ENCODE results near the gene KIRREL1. TPM values are rescaled to one million over a fixed set of nuclear protein-coding genes. Genes with fewer than 3 reads are reported as not detected.

Gene KIRREL1
- total and polyA plus RNA-seq, 2 of the 8 experiments (the other 6 are each of a cell fraction or from before 2014, with no cell fraction given) = 14.2 to 39.0 TPM

- H2AK5ac ChIP-seq (ENCODE audit: low read depth, low read length) = no peak overlapping the region
- no peak overlapping the region for H4K8ac ChIP-seq (ENCODE audit: extremely low read depth, insufficient read depth, low read length)
- H3K4ac ChIP-seq (replicated peaks; ENCODE audit: insufficient read length, low read depth, low read length) = no peak overlapping the region
- H3K9me3 ChIP-seq (ENCODE audit: insufficient read depth in 2 of 2, low read depth in 1 of 2, low read length in 1 of 2) = no peaks in the 10 kb centered on the region
- H3K36me3 ChIP-seq (ENCODE audit: control insufficient read depth in 2 of 4, insufficient read depth in 4 of 4, low read length in 3 of 4) = no peaks in the 10 kb centered on the region
- TF ChIP-seq SIN3A (conservative IDR thresholded peaks at IDR 0.05 in 1 of 2, IDR thresholded peaks at IDR 0.05 in 1 of 2; ENCODE audit: low read depth in 1 of 2, low read length in 2 of 2) = no peak
- TF ChIP-seq CTCF (IDR thresholded peaks at IDR 0.05; ENCODE audit: control extremely low read depth in 1 of 3, insufficient read depth in 1 of 3, low read depth in 1 of 3, low read length in 3 of 3) = peak in 2 of 3 experiments; percentile 16 to 41; a peak in 1 of 4 replicates
- peaks cover 0 to 2% (median 0%) of the 10 kb centered on the region in 4 experiments; a peak in 1 of 7 replicates for H3K27me3 ChIP-seq (replicated peaks in 1 of 4; ENCODE audit: control insufficient read depth in 3 of 4, extremely low read depth in 1 of 4, insufficient read depth in 3 of 4, low read length in 3 of 4)
- H2BK12ac ChIP-seq (ENCODE audit: low read depth, low read length) = no peak overlapping the region
- no peak overlapping the region for H3K14ac ChIP-seq (ENCODE audit: insufficient read length)
- no peak overlapping the region for H2BK15ac ChIP-seq (ENCODE audit: low read length)
- H4K91ac ChIP-seq (replicated peaks; ENCODE audit: insufficient read length, low read length) = no peak overlapping the region
- FAIRE-seq (no peak), DNase-seq (ENCODE audit: low read depth in 1 of 2, low spot score in 2 of 2) (no peak)
- no peak overlapping the region for H3K23ac ChIP-seq (ENCODE audit: insufficient read length)
- H3K4me3 ChIP-seq (ENCODE audit: extremely low read depth in 1 of 4, insufficient read depth in 2 of 4, low read depth in 3 of 4, low read length in 4 of 4) = no peak overlapping the region
- ChIA-PET CTCF (ENCODE audit: partially characterized antibody) (interaction anchor here (0.6 to 53.4 kb wide), 22 partner anchors 9 to 535 kb away, joined by 3 to 2918 read pairs (median 4); partner anchors contain the start of gene KIRREL1), POLR2A (ENCODE audit: partially characterized antibody) (no interaction called here)
- H2AFZ ChIP-seq (ENCODE audit: low read length) = no peak overlapping the region
- H2BK120ac ChIP-seq (replicated peaks; ENCODE audit: low read depth, low read length) = no peak overlapping the region
- whole genome bisulfite sequencing, 2 experiments (ENCODE audit: extremely low coverage in 1 of 2, insufficient coverage in 1 of 2, insufficient read length in 1 of 2, insufficient replicate concordance in 2 of 2, low coverage in 1 of 2, low lambda C conversion rate in 2 of 2, missing lambda C conversion rate in 1 of 2) = 64% methylated on average over 2 of the region's 2 CpGs; no CpG with 5 or more reads in 1 of the 2 experiments
- H3K56ac ChIP-seq (replicated peaks; ENCODE audit: insufficient read length, low read depth, low read length) = no peak overlapping the region
- no peak overlapping the region for H2BK5ac ChIP-seq (ENCODE audit: low read depth, low read length)
- no peaks in the 10 kb centered on the region for H3K23me2 ChIP-seq (ENCODE audit: low read depth, low read length)
- H2BK20ac ChIP-seq (ENCODE audit: low read length) = no peak overlapping the region
- H4K20me1 ChIP-seq (replicated peaks in 1 of 2; ENCODE audit: control insufficient read depth in 1 of 2, insufficient read depth in 2 of 2, low read length in 2 of 2) = no peaks in the 10 kb centered on the region
- no peak overlapping the region for H3K9ac ChIP-seq (replicated peaks in 1 of 4; ENCODE audit: extremely low read depth in 1 of 4, low read depth in 3 of 4, low read length in 3 of 4)
- H3K79me2 ChIP-seq (ENCODE audit: control insufficient read depth in 1 of 2, insufficient read depth in 2 of 2, low read length in 2 of 2) = no peaks in the 10 kb centered on the region
- H3K27ac ChIP-seq (ENCODE audit: low read depth, low read length) = no peak overlapping the region
- no peak overlapping the region for H4K5ac ChIP-seq (ENCODE audit: insufficient read length, low read depth, low read length)
- H3K4me1 ChIP-seq (replicated peaks in 1 of 4; ENCODE audit: control insufficient read depth in 3 of 4, insufficient read depth in 4 of 4, low read length in 3 of 4) = peaks cover 0 to 5% (median 1%) of the 10 kb centered on the region in 4 experiments; a peak in 3 of 7 replicates
- H3K4me2 ChIP-seq (ENCODE audit: insufficient read depth in 1 of 2, low read depth in 2 of 2, low read length in 2 of 2) = no peak overlapping the region
- H3K79me1 ChIP-seq (ENCODE audit: low read depth, low read length) = no peaks in the 10 kb centered on the region
- no peak overlapping the region for H3K18ac ChIP-seq (ENCODE audit: extremely low read depth, low read length)
Measured at GRCh38 chr1:157960773-157961172, 32.7 kb upstream of the KIRREL1 start.
